GM19397 (cell line): Measurements from ENCODE around the gene PIK3R2.

Experiments
- ATAC-seq: cut with Tn5 transposase; IDR thresholded peaks from one replicate; pipeline ENCODE4 v1.9.1; 2021; ENCODE audit warnings: mild to moderate bottlenecking, moderate library complexity; ENCODE audit not compliant: unreplicated experiment

PIK3R2 gene

GRCh38 chr19:18122860-18123795 is 29.8 kb upstream of the PIK3R2 start:
- no peak for ATAC-seq

GRCh38 chr19:18123819-18124218 is 29.1 kb upstream of the PIK3R2 start:
- no peak for ATAC-seq

DNA sequence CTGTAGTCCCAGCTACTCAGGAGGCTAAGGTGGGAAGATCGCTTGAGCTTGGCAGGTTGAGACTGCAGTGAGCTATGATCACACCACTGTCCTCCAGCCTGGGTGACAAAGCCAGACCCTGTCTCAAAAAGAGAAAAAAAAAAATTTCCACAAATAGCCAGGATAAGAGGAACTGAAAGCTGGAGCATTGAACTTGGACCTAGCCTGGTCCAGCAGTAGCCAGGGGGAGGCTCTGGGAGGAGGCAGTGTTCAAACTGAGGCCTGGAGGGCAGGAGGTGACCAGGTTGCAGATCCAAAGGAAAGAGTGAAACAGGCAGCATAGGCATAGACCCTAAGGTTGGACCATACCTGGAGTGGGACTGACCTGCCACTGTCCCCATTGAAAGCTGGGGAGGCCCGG is 26.9 kb upstream of the PIK3R2 start:
- ATAC-seq, result no peak

DNA sequence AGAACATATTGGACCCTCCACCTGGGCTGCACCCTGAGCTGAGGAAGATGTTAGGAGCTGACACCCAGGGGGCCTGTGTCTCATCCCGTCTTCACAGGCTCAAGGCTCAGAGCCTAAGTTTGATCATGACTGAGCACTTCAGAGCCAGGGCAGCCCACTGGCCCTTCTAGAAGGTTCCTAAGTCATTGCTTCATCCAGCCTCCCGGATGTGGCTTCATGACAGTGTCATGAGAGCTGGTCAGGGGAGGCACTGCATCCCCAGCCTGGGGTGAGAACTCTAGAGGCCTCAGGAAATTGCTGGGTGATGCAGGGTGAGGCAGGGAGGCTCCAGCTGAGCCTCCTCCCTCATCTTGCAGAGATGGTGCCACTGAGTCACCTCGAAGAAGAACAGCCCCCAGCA is 24.9 kb upstream of the PIK3R2 start:
- no peak for ATAC-seq

DNA sequence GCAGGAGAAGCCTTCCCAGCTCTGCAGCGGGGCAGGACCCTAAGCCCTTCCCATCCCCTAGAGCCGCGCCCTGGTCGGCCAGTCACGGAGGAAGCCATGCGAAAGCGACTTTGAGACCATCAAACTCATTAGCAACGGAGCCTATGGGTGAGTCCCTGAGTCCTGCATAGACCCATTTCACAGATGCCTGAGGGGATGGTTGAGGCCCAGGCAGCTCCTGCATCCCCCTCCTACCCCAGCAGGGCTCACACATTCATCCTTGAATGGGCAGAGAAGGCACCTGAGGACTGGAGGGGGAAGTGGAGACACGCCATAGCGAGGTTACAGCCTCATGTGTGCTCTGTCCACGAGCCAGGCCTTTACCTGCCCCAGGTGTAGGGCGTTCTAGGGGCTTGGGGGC is 24.2 kb upstream of the PIK3R2 start:
- no peak for ATAC-seq

DNA sequence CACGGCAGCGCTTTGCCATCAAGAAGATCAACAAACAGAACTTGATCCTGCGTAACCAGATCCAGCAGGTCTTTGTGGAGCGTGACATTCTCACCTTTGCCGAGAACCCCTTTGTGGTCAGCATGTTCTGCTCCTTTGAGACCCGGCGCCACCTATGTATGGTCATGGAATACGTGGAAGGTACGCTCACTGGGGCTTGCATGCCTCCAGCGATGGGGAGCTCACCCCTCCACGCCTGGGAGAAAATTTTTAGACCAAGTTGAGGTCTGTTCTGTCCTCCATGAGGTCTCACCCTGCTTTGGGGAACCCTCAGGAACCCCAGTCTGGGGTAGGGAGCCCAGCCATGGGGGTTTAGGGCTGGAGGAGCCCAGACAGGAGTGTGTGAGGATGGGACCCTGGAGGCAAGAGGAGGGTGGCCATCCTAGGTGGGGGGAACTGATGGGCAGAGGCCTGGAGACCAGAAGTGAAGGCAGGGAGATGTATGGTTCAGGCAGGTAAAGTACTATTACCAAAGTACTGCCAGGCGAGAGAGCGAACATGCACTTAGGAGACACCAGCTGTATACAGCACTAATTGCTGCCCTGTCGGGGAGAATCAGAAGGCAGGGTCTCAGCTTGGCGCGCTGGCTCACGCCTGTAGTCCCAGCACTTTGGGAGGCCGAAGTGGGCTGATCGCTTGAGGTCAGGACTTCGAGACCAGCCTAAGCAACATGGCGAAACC is 22.3 kb upstream of the PIK3R2 start:
- no peak for ATAC-seq

GRCh38 chr19:18131841-18132596 is 20.9 kb upstream of the PIK3R2 start:
- ATAC-seq, result no peak

DNA sequence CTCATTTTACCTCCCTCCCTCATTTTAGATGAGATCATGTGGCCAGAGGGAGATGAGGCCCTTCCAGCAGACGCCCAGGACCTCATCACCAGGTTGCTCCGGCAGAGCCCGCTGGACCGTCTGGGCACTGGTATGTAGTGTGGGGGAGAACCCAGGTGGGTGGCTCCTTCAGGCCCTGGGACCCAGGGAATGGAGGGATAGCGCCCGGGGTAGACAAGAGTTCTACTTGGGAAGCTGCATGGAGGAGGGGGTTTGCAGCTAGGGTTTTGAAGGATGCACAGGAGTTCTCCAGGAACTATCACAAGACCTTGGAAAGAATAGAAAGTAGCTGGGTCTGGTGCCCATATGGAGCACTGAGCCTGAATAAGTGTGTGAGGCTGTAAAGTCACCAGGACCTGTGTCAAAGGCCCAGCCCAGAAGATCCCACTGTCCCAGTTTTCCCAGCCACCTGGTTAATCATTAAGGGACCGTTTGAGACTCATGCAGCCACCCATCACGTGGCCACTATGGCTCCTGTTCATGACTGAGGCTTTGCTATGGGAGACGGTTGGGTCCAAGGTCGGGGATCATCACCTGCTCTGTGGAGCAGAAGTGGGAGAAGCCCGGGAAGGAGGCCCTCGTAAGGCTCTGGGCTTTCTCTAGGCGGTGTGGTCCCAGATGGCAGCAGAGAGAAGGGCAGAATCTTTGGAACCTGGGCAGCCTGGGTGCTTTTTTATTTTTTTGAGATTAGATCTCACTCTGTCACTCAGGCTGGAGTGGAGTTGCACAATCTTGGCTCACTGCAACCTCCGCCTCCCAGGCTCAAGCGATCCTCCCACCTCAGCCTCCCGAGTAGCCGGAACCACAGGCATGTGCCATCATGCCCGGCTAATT is 17.0 kb upstream of the PIK3R2 start:
- ATAC-seq, result no peak

DNA sequence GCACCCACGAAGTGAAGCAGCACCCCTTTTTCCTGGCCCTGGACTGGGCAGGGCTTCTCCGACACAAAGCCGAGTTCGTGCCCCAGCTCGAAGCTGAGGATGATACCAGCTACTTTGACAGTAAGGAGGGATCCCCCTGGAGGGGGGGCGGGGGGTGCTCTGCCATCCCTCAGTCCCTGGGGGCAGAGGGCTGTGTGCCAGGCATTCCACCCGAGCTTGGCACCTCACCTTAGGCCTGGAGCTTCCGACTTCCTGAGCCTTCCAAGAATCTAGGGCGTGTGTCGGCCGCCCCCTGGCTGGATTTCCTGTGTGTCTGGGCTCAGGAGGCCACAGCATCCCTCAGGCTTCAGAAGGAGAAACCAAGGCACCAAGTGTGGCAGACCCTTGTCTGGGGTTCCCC is 15.7 kb upstream of the PIK3R2 start:
- no peak for ATAC-seq

GRCh38 chr19:18137657-18138339 is 15.2 kb upstream of the PIK3R2 start:
- ATAC-seq, result no peak

- no peak for ATAC-seq
These were observed 12.5 kb upstream of the PIK3R2 start for GRCh38 chr19:18140473-18140872.

- no peak for ATAC-seq
These were observed 11.9 kb upstream of the PIK3R2 start for GRCh38 chr19:18141031-18141430.

DNA sequence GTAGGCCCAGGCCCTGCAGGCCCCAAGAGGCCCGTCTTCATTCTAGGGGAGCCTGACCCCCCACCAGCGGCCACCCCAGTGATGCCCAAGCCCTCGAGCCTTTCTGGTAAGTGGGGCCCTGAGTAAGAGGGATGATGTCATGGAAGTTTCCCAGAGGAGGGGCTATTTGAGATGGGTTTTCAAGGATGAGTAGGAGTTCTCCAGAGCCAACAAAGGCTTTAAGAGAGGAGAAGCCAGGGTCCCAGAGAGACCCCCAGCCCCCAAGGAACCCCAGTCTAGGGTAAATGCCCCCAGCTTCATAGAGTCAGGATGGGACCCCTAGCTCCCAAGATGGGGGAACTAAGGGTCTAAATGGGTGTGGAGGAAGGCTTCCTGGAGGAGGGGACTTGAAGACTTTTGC is 9.1 kb upstream of the PIK3R2 start:
- ATAC-seq, result no peak

DNA sequence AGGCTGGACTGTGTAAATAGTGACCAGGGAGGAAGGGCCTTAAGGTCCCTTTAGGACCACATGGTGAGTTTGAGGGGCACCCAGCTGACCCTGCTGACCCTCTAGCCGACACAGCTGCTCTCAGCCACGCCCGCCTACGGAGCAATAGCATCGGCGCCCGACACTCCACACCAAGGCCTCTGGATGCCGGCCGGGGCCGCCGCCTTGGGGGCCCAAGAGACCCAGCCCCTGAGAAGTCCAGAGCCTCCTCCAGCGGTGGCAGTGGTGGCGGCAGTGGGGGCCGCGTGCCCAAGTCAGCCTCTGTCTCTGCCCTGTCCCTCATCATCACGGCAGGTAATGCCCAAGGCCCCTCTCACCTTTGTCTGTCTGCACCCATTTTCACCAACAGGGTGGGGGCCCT is 8.6 kb upstream of the PIK3R2 start:
- no peak for ATAC-seq

DNA sequence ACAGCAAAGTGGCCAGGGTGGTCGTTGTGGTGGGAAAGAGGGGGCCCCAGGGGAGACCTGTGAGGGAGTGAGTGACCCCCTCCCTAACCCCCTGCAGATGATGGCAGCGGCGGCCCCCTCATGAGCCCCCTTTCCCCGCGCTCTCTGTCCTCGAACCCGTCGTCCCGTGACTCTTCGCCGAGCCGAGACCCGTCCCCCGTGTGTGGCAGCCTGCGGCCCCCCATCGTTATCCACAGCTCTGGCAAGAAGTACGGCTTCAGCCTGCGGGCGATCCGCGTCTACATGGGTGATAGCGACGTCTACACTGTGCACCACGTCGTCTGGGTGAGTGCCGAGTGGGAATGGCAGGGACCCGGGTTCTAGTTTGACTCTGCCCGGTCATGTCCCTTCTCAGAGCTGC is 8.1 kb upstream of the PIK3R2 start:
- no peak for ATAC-seq

GRCh38 chr19:18145391-18145999 is 7.5 kb upstream of the PIK3R2 start:
- no peak for ATAC-seq

DNA sequence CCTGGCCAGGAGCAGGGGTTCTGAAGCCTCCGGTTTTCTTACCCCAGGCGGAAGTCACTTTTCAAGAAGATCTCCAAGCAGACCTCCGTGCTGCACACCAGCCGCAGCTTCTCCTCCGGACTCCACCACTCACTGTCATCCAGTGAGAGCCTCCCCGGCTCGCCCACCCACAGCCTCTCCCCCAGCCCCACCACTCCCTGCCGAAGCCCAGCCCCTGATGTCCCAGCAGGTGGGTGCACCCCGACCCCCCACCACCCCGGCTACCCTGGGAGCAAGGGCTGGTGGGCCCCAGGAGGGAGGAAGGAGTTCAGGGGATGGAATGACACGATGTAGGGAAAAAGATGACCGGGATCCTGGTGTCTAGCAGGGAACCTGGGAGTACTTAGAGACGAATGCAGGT is 5.6 kb upstream of the PIK3R2 start:
- ATAC-seq, result no peak

DNA sequence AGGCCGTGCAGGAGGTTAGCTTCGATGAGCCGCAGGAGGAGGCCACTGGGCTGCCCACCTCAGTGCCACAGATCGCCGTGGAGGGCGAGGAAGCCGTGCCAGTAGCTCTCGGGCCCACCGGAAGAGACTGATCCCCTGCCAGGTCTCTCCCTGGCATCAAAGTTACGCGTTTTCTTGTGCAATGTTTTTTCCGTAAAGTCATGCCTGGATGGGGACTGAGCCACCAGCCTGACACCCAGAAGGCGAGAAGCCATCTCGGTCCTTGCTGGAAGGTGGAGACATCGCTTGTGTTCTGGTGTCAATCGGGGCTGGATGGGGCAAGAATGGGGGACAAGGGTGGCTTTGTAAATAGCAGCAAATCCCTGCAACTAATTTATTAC is 3.4 kb upstream of the PIK3R2 start:
- ATAC-seq, result no peak

- ATAC-seq, result no peak
These were observed 2.0 kb upstream of the PIK3R2 start for GRCh38 chr19:18150776-18151624.
